Measurements from ENCODE around the gene RPP21.

The RPP21 gene

DNA sequence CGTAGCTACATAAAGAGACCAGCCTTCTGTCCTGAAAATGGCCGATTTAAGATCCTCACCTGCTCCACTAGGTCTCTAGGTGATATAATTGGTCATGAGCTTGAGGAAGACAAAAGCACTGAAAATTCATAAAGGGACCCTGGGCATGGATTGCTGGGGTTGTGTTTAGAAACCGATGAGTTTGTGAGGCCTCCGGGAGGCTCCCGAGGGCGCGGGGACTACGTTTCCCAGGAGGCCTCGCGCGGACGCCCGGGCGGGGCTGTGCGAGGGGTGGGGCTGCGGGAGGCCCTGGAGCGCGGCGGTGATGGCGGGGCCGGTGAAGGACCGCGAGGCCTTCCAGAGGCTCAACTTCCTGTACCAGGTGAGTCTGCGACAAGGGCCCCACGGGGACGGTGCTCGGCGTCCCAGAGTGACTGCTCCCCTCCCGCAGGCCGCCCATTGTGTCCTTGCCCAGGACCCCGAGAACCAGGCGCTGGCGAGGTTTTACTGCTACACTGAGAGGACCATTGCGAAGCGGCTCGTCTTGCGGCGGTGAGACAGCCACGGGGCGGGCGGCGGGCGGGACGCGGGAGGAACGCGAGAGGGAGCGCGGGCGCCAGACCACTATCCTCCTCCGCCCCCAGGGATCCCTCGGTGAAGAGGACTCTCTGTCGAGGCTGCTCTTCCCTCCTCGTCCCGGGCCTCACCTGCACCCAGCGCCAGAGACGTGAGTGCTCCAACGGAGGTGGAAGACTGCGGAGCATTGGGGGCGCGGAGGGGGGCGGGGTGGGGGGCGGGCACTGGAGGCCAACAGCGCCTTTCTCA lies at the start of gene RPP21:
TSS of gene RPP21 (plus strand) at position 289 of the 804 bp plus-strand sequence. CDS start at position 305, 16 bp downstream.
- DNase-seq = peak; percentile 63 to 65

DNA sequence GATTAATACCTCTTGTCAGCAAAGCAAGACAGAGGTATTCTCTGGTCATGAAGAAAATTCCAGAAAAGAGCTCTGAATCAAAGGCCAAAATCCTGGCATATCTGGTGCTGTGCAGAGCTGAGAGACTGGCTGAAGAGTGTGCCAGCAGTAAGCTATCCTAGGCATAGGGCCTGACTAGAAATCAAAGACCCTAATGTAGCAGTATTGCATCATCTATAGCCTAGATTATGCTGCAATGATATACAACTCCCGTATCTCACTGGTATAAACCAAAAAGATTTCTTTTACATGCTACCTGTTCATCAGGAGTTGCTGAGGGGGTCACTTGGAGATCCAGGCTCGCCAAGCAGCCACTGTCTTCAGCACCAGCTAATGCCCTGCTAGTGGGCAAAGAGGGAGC lies 49.1 kb upstream of the RPP21 start:
- DNase-seq = no peak

DNA sequence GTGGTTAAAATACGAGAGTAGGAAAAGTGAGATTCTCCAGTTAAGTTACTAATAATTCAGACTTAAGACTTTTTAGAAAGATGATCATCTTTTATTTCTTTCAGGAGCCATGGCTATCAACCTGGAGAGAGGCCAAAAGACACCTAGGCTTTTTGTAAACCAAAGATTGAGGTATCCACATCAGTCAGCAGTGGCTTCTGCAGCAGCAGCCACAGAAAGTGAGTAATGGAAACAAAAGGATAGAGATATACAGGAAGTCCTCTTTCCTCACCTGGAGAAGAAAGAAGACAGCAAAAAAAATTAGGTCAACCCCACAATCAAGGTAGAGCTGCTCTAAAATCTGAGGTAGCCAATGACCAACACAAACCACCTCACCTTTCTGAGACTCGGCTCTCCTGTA lies 41.0 kb upstream of the RPP21 start:
- DNase-seq = no peak

DNA sequence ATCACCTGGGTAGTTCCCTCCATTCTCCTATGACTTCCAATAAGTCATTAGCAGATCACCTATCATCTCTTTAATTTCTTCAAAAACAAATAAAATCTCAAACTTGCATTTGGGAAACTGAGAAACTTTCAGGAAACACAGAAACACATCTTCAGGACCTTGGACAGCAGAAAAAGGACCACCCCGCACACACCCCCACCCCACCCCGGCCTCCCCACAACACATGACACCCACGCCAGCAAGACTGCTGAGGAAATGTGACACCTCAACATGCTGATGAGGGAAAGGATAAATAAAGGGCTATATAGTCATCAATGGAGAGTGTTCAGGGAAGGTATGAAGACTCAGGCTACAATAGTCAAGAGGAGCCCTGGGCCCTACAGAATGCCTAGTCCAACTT lies 33.9 kb upstream of the RPP21 start:
- no peak for DNase-seq

DNA sequence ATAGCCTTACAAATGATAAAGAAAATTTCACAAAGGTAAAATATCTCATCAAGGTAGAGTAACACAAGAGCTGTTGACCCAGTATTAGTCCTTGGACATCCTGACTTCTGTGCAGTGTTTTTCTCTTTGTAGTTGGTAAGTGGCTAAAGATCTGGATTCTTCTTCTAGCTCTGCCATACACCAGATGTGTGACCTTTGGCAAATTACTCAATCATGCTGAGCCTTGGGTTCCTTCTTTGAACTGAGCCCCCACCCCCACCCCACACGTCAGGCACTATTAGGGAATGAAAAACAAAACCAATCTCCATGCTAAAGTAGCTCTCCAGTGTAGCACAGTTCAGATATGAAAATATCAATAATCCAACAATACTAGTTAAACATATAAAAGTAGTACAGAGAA lies 33.3 kb upstream of the RPP21 start:
- DNase-seq = no peak

DNA sequence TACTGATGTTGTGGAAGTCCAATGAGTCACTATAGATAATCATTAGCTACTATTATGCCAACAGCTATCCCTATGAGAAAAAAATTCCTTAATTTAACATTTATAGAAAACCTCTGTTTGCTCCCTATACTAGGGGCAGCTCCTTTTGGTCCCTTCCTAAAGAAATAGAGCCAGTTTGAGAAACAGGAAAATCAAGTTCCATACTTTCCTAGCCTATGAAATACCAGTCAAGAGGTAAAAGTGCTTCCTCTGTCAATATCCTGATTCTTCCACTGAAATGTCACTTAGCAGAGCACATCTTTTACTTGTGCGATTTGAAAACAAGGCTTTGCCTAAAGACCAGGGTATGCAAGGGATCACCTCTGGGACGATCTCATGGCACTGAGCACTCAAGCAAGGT lies 32.7 kb upstream of the RPP21 start:
- no peak for DNase-seq

DNA sequence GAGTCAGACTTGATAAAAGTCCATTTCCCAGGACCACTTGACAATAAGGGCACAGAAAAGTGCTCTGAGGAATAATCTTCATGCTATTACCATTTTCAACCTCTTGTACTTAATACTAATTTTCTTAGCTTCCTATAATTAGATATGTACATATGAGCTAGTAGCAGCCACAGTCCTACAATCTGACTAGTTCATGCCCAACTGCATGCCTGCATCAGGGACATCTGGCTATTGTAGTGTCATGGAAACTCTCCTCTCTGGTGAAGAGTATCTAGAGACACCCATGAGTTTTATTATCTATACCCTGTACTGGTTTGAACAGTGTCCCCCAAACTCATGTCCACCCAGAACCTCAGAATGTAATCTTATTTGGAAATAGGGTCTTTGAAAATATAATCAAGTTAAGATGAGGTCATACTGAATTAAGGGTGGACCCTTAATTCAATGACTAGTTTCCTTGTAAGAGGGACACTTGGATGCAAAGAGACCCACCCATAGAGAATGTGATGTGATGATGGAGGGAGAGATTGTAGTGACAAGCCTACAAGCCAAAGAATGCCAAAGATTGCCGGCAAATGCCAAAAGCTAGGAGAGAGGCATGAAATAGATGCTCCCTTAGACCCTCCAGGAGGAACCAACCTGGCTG lies 32.2 kb upstream of the RPP21 start:
- DNase-seq = no peak

DNA sequence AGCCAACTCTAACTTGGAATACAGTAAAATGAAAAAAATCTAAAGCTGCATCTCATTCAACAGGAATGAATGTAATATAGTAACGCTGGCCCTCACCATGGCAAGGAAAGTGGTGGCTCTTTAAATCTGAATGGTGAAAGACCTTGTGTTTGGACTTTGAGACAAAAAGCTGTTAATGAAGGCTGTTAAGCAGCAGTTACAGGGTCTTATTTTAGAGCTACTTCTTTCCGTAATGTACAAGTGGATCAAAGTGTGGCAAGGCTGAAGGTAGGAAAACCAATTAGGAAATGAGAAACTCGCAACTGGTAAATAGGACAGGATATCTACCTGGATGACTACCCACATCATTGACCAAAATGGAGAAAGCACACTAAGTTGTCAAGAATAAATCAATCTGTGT lies 29.8 kb upstream of the RPP21 start:
- no peak for DNase-seq

DNA sequence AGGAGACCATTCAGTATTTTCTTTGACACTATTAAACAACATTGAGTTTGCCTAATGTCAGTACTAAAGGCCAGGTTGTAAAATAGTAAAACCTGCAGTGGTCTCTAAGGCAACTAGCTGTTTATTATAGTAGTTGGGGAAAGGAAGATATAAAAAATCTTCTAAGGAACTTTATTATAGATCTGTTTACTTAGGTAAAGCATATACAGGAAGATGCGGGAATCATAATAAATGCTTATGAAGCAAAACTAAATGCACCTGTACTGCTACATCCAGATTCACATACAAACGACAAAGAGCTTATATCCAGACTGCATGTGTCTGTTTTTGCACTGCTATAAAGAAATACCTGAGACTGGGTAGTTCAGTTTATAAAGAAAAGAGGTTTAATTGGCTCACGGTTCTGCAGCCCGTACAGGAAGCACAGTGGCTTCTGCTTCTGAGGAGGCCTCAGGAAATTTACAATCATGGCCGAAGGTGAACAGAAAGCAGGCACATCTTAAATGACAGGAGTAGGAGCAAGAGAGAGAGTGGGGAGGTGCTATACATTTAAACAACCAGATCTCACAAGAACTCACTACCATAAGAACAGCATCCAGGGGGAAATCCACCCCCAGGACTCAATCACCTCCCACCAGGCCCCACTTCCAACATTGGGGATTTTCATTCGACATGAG lies 26.9 kb upstream of the RPP21 start:
- DNase-seq = no peak

DNA sequence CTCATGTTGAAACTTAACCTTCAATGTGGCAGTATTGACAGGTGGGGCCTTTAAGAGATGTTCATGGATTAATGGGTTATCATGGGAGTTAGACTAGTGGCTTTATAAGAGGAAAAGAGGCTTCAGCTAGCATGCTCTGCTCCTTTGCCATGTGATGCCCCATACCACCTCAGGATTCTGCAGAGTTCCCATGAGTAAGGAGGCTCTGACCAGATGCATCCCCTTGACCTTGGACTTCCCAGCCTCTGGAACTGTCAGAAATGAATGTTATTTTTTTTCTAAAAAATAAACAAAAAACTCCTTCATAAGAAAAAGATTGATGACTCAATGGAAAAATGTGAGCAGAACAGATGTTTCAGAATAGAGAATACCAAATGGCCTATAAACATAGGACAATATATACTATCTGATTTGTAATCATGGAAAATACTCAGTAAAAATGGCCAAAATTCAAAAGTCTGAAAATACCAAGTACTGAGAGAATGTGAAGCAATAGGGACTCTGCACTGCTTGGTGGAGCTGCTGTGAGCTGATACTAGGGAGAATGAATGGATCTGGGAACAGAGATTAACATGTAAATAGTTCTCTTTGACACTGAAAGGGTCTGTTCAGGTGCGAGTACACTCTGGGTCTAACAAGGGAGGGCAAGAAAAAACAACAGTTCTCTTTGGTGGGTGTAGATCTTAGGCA lies 25.7 kb upstream of the RPP21 start:
- no peak for DNase-seq

DNA sequence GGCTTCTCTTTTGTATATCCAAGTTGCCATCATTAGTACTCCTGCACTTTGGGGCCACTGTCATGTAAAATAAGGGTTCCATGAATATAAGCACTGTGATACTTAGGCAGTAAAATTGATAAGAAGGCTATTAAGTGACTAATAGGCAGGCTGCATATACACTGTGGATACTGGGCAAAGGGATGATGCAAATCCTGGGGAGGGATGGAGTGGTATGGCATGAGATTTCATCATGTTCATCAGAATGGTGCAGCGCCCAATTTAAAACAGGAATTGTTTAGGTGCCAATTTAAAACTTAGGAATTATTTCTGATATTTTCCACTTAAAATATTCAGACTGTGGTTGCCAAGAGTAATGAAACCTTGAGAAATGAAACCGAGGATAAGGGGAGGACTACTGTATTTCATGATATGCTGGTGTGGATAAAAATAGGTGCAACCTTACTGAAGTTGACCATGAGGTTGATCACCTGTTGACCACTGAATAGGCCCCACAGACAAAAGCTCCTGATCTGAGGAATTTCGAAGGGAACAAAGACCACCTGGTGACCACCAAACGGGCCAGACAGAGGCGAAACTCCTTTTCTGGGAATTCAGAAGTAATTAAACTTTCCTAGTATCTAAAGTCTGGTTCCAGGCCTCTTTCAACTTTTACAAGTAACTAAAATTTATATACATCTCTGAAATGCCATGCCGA lies 23.1 kb upstream of the RPP21 start:
- no peak for DNase-seq

DNA sequence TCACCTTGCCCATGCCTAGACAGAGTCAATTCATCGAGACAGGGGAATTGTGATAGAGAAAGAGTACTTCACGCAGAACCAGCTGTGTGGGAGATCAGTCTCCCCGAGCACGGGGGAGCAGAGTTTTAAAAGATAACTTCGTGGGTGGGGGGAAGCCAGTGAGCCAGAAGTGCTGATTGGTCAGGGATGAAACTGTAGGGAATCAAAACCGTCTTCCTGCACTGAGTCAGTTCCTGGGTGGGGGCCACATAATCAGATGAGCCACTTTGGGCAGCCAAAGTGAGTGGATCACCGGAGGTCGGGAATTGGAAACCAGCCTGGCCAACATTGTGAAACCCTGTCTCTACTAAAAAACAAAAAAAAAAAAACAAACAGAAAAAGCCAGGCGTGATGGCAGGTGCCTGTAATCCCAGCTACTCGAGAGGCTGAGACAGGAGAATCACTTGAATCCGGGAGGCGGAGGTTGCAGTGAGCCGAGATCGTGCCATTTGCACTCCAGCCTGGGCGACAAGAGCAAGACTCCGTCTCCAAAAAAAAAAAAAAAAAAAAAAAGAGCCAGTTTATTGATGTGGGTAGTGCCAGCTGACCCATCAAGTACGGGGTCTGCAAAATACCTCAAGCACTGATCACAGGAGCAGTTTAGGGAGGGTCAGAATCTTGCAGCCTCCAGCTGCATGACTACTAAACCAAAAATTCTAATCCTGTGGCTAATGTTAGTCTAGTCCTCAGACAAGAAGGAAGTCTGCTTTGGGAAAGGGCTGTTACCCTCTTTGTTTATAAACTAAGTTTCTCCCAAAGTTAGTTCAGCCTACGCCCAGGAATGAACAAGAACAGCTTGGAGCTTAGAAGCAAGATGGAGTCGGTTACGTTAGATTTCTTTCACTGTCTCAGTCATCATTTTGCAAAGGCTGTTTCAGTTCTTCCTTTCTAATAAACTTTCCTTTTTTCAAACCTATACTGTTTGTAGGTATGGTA lies 22.1 kb upstream of the RPP21 start:
- no peak for DNase-seq

DNA sequence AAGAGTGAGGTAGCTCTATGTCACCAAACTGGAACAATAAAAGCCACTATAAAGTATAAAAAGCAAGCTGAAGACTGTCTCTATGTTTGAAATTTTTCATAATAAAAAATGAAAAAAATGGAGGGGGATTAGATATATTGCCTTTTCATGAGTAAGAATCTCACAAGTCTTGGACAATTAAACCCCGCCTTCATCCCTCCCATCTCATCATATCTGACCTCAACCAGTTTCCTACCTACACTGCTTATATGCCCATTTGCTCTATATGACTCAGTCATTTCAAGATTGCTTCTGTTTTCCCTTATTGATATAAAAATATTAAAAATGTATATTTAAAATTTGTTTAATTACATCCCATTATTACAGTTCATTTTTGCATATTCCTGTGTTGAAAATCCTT lies 21.1 kb upstream of the RPP21 start:
- no peak for DNase-seq

DNA sequence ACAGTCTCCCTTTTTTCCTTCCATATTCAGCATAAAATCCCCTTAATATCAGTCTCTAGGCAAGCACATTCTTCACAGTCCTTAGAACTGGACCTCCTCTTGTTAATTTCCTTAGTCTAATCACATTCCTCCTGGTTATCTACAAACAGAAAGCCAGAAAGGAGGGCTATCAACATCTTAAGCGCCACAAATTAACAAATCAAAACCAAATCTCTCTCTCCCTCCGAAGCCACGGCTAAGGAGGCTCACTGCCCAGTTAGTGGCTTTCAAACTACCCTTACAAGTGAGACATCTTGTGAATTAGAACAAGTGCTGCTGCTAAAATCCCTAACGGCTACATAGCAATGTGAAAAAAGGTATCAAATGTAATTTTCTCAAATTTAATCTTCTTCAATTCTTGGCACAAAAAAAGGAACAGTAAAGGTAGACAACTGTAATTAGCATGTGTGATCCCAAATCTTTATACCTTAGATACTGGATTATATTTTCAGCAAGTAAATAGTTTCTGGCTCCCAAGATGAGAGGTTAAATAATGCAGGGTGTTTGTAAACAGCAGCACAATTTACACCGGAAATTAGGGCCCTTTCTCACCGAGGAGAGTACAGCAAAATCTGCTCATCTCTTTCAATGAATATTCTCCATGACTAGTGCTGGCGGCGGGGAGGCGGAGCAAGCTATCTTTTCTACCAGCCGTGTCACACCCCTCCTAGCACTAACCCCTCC lies 19.6 kb upstream of the RPP21 start:
- DNase-seq = peak; percentile 78 to 84

DNA sequence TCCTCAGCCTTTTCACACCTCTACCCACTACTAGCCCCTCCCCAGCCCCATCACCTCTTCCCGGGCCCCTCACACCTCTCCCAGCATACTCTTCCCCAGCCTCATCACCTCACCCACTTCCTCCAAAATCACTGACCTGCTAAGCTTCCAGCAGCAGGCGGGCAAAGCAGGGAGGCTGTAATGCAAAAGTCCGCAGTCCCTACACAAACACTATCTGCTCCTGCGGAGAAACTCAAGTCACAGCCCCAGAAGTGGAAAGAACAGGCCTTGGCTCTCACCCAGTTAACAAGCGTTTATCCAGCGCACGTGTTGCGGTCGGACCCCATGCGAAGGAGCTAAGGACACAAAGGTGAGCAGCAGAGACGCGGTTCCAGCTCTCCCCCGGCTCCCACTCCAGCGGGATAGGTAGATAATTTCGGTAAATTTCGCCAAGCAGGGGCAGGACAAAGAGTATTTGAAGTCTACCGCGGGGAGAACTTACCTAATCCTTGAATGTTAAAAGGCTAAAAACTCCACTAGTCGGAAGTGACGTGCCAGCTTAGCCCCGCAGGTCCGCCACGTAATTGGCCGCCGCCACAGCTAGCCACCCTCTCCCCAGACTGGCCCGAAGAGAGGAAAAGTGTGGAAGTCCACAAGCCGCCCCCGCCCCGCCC lies 19.0 kb upstream of the RPP21 start:
- DNase-seq = peak; percentile 61 to 71

DNA sequence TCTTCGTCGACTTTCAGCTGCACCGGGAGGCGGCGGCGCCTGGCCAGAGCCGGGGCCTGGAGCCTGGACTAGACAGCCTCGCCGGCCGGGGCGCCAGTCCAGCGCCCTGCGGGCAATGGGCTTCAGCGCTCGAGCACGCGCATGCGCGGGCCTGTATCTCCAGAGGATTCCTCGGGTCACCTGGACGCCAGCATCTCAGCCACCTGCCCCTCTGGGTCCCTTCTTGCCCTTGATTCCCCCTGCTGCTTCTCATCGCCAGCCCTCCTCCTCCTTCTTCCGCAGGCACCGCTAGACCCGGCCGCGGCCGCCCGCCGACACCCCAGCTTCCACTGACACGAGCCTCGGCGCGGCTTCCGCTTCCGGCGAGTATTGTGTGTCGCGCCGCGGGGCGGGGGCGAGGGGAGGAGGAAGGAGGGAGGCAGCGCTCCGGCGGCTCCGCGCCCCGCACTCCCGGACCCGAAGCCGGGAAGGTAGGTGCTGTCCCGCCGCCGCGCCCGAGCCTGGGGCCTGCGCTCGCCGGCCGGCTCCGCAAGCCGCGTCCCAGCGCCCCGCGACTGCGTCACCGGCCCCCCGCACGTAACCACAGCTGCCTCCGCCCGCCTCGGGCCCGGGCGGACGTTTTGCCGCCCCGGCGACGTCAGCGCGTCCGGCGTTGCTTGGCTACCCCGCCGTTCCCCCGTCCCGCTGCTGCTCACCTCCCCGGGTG lies 18.3 kb upstream of the RPP21 start, which contains the start of gene TRIM39:
TSS of gene TRIM39 (plus strand) at position 402 of the 706 bp plus-strand sequence. CDS start 2,391 bp downstream, outside the sequence.
- peak; percentile 61 for DNase-seq

DNA sequence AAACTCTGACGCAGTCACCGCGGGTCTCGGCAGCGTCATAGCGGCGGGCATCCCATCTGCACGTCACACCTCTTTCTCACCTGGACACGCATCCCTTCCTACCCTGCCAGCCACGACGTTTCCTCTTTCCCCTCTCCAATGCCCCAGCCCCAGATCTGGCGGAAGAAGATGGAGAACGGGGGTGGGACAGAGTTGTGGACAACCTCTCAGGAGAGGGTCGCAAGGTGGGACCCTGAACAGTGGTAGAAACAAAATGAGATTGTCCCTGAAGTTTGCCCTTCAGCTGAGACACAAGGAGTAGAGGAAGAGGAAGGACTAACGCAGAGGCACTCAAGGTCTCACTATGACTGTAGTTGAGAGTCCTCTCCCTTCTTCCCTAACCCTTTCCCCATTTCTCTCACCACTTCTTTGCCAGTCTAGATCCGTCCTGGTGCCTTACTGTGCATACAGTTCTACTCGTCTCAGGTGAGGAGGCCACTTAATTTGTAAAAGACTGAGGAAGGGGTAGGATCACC lies 17.7 kb upstream of the RPP21 start:
- no peak for DNase-seq

DNA sequence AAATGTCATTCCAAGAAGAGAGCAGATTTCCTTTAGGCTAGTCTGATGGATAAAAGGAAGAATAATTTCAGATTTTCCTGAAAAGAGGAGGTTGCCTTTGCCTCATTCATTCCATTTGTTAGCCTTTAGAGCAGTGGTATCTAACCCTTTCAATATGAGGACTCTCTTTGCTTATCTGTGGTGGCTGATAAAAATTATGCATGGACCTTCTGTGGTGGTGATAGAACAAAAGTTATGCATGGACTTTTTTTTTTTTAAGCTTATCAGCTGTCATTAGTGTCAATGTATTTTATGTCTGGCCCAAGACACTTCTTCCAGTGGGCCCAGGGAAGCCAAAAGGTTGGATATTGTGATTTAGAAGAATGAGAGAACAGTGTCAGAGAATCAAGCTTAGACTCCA lies 16.6 kb upstream of the RPP21 start:
- no peak for DNase-seq

DNA sequence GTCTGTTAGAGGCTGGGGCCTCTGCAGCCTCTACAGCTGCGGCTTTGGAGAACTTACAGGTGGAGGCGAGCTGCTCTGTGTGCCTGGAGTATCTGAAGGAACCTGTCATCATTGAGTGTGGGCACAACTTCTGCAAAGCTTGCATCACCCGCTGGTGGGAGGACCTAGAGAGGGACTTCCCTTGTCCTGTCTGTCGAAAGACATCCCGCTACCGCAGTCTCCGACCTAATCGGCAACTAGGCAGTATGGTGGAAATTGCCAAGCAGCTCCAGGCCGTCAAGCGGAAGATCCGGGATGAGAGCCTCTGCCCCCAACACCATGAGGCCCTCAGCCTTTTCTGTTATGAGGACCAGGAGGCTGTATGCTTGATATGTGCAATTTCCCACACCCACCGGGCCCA lies 15.6 kb upstream of the RPP21 start:
- DNase-seq = no peak
